ENCODE measurements around the gene PPP2R3A. TPM values are rescaled to one million over a fixed set of nuclear protein-coding genes. Genes with fewer than 3 reads are reported as not detected.

PPP2R3A gene
- total RNA-seq, 1 donor from 2014 or later = 35.0 TPM

- TF ChIP-seq CTCF (IDR thresholded peaks at IDR 0.05; ENCODE audit: unreplicated experiment) = no peak
- peaks cover 3% of the 10 kb centered on the region for H3K36me3 Mint-ChIP-seq (ENCODE audit: insufficient read depth)
- no peak overlapping the region for H3K4me3 Mint-ChIP-seq (ENCODE audit: low read depth)
- no peak overlapping the region for H3K27ac Mint-ChIP-seq
- no peaks in the 10 kb centered on the region for H3K9me3 Mint-ChIP-seq (ENCODE audit: low read depth)
- no peaks in the 10 kb centered on the region for H3K27me3 Mint-ChIP-seq
- peaks cover 8% of the 10 kb centered on the region for H3K4me1 Mint-ChIP-seq (ENCODE audit: low read depth)
- no peak for DNase-seq (ENCODE audit: low spot score, unreplicated experiment)
Observed at GRCh38 chr3:135995766-135996165, 30.2 kb downstream of the PPP2R3A start.

GRCh38 chr3:135997554-135998320 lies 32.2 kb downstream of the PPP2R3A start:
- H3K27me3 Mint-ChIP-seq = no peaks in the 10 kb centered on the region
- H3K27ac Mint-ChIP-seq = no peak overlapping the region
- no peak for TF ChIP-seq CTCF (IDR thresholded peaks at IDR 0.05; ENCODE audit: unreplicated experiment)
- H3K4me1 Mint-ChIP-seq (ENCODE audit: low read depth) = peaks cover 6% of the 10 kb centered on the region
- H3K36me3 Mint-ChIP-seq (ENCODE audit: insufficient read depth) = peaks cover 9% of the 10 kb centered on the region
- no peak overlapping the region for H3K4me3 Mint-ChIP-seq (ENCODE audit: low read depth)
- DNase-seq (ENCODE audit: low spot score, unreplicated experiment) = no peak
- no peaks in the 10 kb centered on the region for H3K9me3 Mint-ChIP-seq (ENCODE audit: low read depth)

- Mint-ChIP-seq H3K4me3 (ENCODE audit: low read depth) (no peak overlapping the region), H3K4me1 (ENCODE audit: low read depth) (peaks cover 2% of the 10 kb centered on the region), H3K27me3 (no peaks in the 10 kb centered on the region), H3K36me3 (ENCODE audit: insufficient read depth) (peaks cover 26% of the 10 kb centered on the region), H3K27ac (no peak overlapping the region), H3K9me3 (ENCODE audit: low read depth) (no peaks in the 10 kb centered on the region)
- no peak for TF ChIP-seq CTCF (IDR thresholded peaks at IDR 0.05; ENCODE audit: unreplicated experiment)
- DNase-seq (ENCODE audit: low spot score, unreplicated experiment) = no peak
Observed at GRCh38 chr3:136008221-136008620, 42.7 kb downstream of the PPP2R3A start.

- Mint-ChIP-seq H3K27me3 (no peaks in the 10 kb centered on the region), H3K27ac (no peak overlapping the region), H3K4me1 (ENCODE audit: low read depth) (peaks cover 2% of the 10 kb centered on the region), H3K4me3 (ENCODE audit: low read depth) (no peak overlapping the region), H3K9me3 (ENCODE audit: low read depth) (peaks cover 6% of the 10 kb centered on the region), H3K36me3 (ENCODE audit: insufficient read depth) (peaks cover 27% of the 10 kb centered on the region)
- TF ChIP-seq CTCF (IDR thresholded peaks at IDR 0.05; ENCODE audit: unreplicated experiment) = no peak
- no peak for DNase-seq (ENCODE audit: low spot score, unreplicated experiment)
Observed at GRCh38 chr3:136008732-136009470, 43.4 kb downstream of the PPP2R3A start.

- Mint-ChIP-seq H3K36me3 (ENCODE audit: insufficient read depth) (peaks cover 21% of the 10 kb centered on the region), H3K9me3 (ENCODE audit: low read depth) (peaks cover 31% of the 10 kb centered on the region), H3K4me3 (ENCODE audit: low read depth) (no peak overlapping the region), H3K27me3 (no peaks in the 10 kb centered on the region), H3K27ac (no peak overlapping the region), H3K4me1 (ENCODE audit: low read depth) (peaks cover 18% of the 10 kb centered on the region)
- TF ChIP-seq CTCF (IDR thresholded peaks at IDR 0.05; ENCODE audit: unreplicated experiment) = no peak
- no peak for DNase-seq (ENCODE audit: low spot score, unreplicated experiment)
Observed at GRCh38 chr3:136018876-136019275, 53.3 kb downstream of the PPP2R3A start.
